ENCODE measurements around the gene GRK5.

Gene GRK5

DNA sequence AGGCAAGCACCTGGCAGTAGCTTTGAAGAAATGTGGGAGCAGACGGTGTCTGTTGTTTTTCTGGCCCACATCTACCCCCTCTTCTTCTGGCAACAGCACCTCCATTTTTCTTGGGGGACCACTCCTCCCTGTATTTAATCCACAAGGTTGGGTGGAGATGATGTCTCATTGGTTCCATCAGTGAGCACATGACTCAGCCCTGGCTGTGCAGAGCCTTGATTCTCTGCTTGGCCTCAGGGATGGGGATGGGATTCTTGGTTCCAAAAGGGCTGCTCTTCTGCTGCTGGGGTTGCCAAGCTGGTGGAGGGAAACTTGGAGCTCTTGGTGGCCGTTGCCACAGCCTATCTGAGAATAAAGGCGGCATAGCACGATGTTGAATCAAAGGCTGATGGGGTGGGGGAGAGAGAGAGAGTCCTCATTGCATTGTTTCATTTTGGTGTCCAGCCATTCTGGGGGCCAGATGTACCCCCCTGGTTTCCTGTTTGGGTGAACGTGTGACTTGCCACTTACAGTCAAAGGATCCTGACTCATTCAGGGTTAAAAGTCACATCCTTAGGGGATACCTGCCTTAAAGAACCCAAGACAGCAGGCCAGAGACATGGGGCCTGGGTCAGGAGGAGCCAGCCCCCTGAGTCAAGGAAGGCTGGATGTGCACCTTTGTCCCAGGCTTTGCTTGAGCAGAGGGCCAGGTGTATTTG, 25.9 kb downstream of the GRK5 start:
- no peak overlapping the region for H2AFZ ChIP-seq (ENCODE audit: low read depth, low read length)
- no peaks in the 10 kb centered on the region for H3K79me2 ChIP-seq (ENCODE audit: low read length)
- H3K4me2 ChIP-seq (ENCODE audit: low read length): no peak overlapping the region
- no peaks in the 10 kb centered on the region for H3K36me3 ChIP-seq (replicated peaks; ENCODE audit: low read depth, low read length)
- no peak for TF ChIP-seq EZH2phosphoT487 (IDR thresholded peaks at IDR 0.05; ENCODE audit: low read depth)
- TF ChIP-seq, protein P1, sequence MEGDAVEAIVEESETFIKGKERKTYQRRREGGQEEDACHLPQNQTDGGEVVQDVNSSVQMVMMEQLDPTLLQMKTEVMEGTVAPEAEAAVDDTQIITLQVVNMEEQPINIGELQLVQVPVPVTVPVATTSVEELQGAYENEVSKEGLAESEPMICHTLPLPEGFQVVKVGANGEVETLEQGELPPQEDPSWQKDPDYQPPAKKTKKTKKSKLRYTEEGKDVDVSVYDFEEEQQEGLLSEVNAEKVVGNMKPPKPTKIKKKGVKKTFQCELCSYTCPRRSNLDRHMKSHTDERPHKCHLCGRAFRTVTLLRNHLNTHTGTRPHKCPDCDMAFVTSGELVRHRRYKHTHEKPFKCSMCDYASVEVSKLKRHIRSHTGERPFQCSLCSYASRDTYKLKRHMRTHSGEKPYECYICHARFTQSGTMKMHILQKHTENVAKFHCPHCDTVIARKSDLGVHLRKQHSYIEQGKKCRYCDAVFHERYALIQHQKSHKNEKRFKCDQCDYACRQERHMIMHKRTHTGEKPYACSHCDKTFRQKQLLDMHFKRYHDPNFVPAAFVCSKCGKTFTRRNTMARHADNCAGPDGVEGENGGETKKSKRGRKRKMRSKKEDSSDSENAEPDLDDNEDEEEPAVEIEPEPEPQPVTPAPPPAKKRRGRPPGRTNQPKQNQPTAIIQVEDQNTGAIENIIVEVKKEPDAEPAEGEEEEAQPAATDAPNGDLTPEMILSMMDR (IDR thresholded peaks at IDR 0.05; ENCODE audit: low read depth, low read length): no peak
- no peak overlapping the region for H3K4me3 ChIP-seq (ENCODE audit: low read length)
- no peak overlapping the region for H3K9ac ChIP-seq (ENCODE audit: low read length)
- H3K4me1 ChIP-seq (ENCODE audit: low read length): no peaks in the 10 kb centered on the region
- H3K9me3 ChIP-seq (ENCODE audit: insufficient read depth, low read length): no peaks in the 10 kb centered on the region
- H3K27me3 ChIP-seq (ENCODE audit: low read depth, low read length): no peaks in the 10 kb centered on the region
- H4K20me1 ChIP-seq (ENCODE audit: insufficient read depth, low read length): no peaks in the 10 kb centered on the region
- no peak overlapping the region for H3K27ac ChIP-seq (ENCODE audit: low read length)

GRCh38 chr10:119233821-119234220, 26.4 kb downstream of the GRK5 start:
- H3K4me1 ChIP-seq (ENCODE audit: low read length): no peaks in the 10 kb centered on the region
- H3K79me2 ChIP-seq (ENCODE audit: low read length): no peaks in the 10 kb centered on the region
- no peaks in the 10 kb centered on the region for H3K36me3 ChIP-seq (replicated peaks; ENCODE audit: low read depth, low read length)
- H3K27me3 ChIP-seq (ENCODE audit: low read depth, low read length): no peaks in the 10 kb centered on the region
- H3K27ac ChIP-seq (ENCODE audit: low read length): no peak overlapping the region
- no peak overlapping the region for H2AFZ ChIP-seq (ENCODE audit: low read depth, low read length)
- no peaks in the 10 kb centered on the region for H3K9me3 ChIP-seq (ENCODE audit: insufficient read depth, low read length)
- H4K20me1 ChIP-seq (ENCODE audit: insufficient read depth, low read length): no peaks in the 10 kb centered on the region
- H3K4me2 ChIP-seq (ENCODE audit: low read length): no peak overlapping the region
- H3K4me3 ChIP-seq (ENCODE audit: low read length): no peak overlapping the region
- TF ChIP-seq, protein P1 (IDR thresholded peaks at IDR 0.05; ENCODE audit: low read depth, low read length): no peak
- TF ChIP-seq EZH2phosphoT487 (IDR thresholded peaks at IDR 0.05; ENCODE audit: low read depth): no peak
- H3K9ac ChIP-seq (ENCODE audit: low read length): no peak overlapping the region

DNA sequence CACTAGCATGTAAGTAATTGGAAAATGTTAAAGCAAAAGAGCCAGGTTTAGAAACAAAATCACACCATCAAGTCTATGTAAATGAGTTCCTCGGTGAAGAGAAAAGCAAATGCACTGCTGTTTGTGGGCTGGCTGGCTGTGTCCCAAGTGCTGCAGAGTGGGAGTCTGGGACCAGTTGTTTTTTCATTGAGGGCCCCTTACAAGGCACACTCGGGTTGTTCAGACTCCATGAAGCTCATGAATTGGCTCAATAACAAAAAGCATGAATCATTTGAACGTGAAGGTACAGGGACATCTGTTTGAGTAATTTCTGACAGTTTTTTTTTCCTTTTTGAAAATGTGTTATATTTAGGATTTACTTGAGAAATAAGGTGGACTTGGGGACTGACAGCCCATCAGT, 28.0 kb downstream of the GRK5 start:
- Histone ChIP-seq H4K20me1 (ENCODE audit: insufficient read depth, low read length) (no peaks in the 10 kb centered on the region), H3K4me1 (ENCODE audit: low read length) (no peaks in the 10 kb centered on the region), H3K9me3 (ENCODE audit: insufficient read depth, low read length) (no peaks in the 10 kb centered on the region), H2AFZ (ENCODE audit: low read depth, low read length) (no peak overlapping the region), H3K4me3 (ENCODE audit: low read length) (no peak overlapping the region), H3K27me3 (ENCODE audit: low read depth, low read length) (no peaks in the 10 kb centered on the region), H3K9ac (ENCODE audit: low read length) (no peak overlapping the region), H3K4me2 (ENCODE audit: low read length) (no peak overlapping the region), H3K79me2 (ENCODE audit: low read length) (no peaks in the 10 kb centered on the region), H3K27ac (ENCODE audit: low read length) (no peak overlapping the region), H3K36me3 (replicated peaks; ENCODE audit: low read depth, low read length) (no peaks in the 10 kb centered on the region)
- TF ChIP-seq, protein P1 (IDR thresholded peaks at IDR 0.05; ENCODE audit: low read depth, low read length): no peak
- no peak for TF ChIP-seq EZH2phosphoT487 (IDR thresholded peaks at IDR 0.05; ENCODE audit: low read depth)

GRCh38 chr10:119237722-119238436, 30.5 kb downstream of the GRK5 start:
- no peak overlapping the region for H3K27ac ChIP-seq (ENCODE audit: low read length)
- no peak overlapping the region for H3K4me2 ChIP-seq (ENCODE audit: low read length)

More at GRCh38 chr10:119237722-119238436, 30.5 kb downstream of the GRK5 start:
- Histone ChIP-seq H3K27me3 (ENCODE audit: low read depth, low read length) (no peaks in the 10 kb centered on the region), H2AFZ (ENCODE audit: low read depth, low read length) (no peak overlapping the region), H3K4me3 (ENCODE audit: low read length) (no peak overlapping the region), H3K9ac (ENCODE audit: low read length) (no peak overlapping the region), H4K20me1 (ENCODE audit: insufficient read depth, low read length) (no peaks in the 10 kb centered on the region), H3K79me2 (ENCODE audit: low read length) (no peaks in the 10 kb centered on the region), H3K36me3 (replicated peaks; ENCODE audit: low read depth, low read length) (no peaks in the 10 kb centered on the region), H3K4me1 (ENCODE audit: low read length) (no peaks in the 10 kb centered on the region), H3K9me3 (ENCODE audit: insufficient read depth, low read length) (no peaks in the 10 kb centered on the region)
- TF ChIP-seq EZH2phosphoT487 (IDR thresholded peaks at IDR 0.05; ENCODE audit: low read depth): no peak
- TF ChIP-seq, protein P1 (IDR thresholded peaks at IDR 0.05; ENCODE audit: low read depth, low read length): no peak

All from OCI-LY3 (cell line).